NCI-H345 (cell line): ENCODE results near the gene APOLD1.
"Not testable (repeated sequence)": the region's sequence is repeated elsewhere in the genome, so short reads cannot be mapped to it uniquely, and the experiment has no call there.

Source experiments
- DNase-seq: peaks from one replicate; lab custom pipeline; 2025; lab: John Stamatoyannopoulos, UW

APOLD1 gene

GRCh38 chr12:12786706-12787601 lies 1.5 kb downstream of the APOLD1 start:
- peak; percentile 80 for DNase-seq

- DNase-seq = no peak
Measured at GRCh38 chr12:12788131-12788530, 2.7 kb downstream of the APOLD1 start.

GRCh38 chr12:12788675-12789368 lies 3.4 kb downstream of the APOLD1 start:
- peak; percentile 71 for DNase-seq

GRCh38 chr12:12790956-12791355 lies 5.5 kb downstream of the APOLD1 start:
- DNase-seq = no peak

- peak; percentile 42 for DNase-seq
Measured at GRCh38 chr12:12791756-12792369, 6.4 kb downstream of the APOLD1 start.

GRCh38 chr12:12792421-12792820 lies 7.0 kb downstream of the APOLD1 start:
- no peak for DNase-seq

- DNase-seq = no peak
Measured at GRCh38 chr12:12794686-12795085, 9.2 kb downstream of the APOLD1 start.

GRCh38 chr12:12796171-12796570 lies 10.7 kb downstream of the APOLD1 start:
- no peak for DNase-seq

GRCh38 chr12:12796928-12797793 lies 11.7 kb downstream of the APOLD1 start:
- DNase-seq = no peak

- DNase-seq = no peak
Measured at GRCh38 chr12:12797794-12798152, 12.3 kb downstream of the APOLD1 start.

- no peak for DNase-seq
Measured at GRCh38 chr12:12798480-12798879, 13.0 kb downstream of the APOLD1 start.

GRCh38 chr12:12799163-12799920 lies 13.9 kb downstream of the APOLD1 start:
- DNase-seq = no peak

GRCh38 chr12:12800406-12801180 lies 15.1 kb downstream of the APOLD1 start:
- DNase-seq = no peak

GRCh38 chr12:12801656-12802055 lies 16.2 kb downstream of the APOLD1 start:
- not testable (repeated sequence) for DNase-seq

- peak; percentile 37 for DNase-seq
Measured at GRCh38 chr12:12803186-12803585, 17.7 kb downstream of the APOLD1 start.

GRCh38 chr12:12804011-12804410 lies 18.6 kb downstream of the APOLD1 start:
- no peak for DNase-seq

- no peak for DNase-seq
Measured at GRCh38 chr12:12804432-12804886, 19.0 kb downstream of the APOLD1 start.

- DNase-seq = no peak
Measured at GRCh38 chr12:12806784-12807516, 21.5 kb downstream of the APOLD1 start.

GRCh38 chr12:12807517-12807903 lies 22.1 kb downstream of the APOLD1 start:
- DNase-seq = not testable (repeated sequence)
